Uterus (tissue), 4 donors: ENCODE measurements around the gene SCN1B. TPM values are rescaled to one million over a fixed set of nuclear protein-coding genes. Genes with fewer than 3 reads are reported as not detected.

Experiments used
- DNase-seq, 2 donors: peaks; one replicate each; pipeline ENCODE4 v3.0.0-alpha.2; 2019 to 2020
- H3K27ac ChIP-seq, 2 donors: fragments of 200-600 bp; sonication (generic); 1 replicate in 1 of 2; 2 replicates in 1 of 2; pipeline ENCODE4 v1.5.1; 2016 to 2018
- H3K27me3 ChIP-seq, 2 donors: fragments of 200-600 bp; sonication (generic); one replicate each; pipeline ENCODE4 v1.5.1; 2018 to 2019; ENCODE audit warnings: control low read depth in 1 of 2
- H3K36me3 ChIP-seq, 2 donors: fragments of 200-600 bp; sonication (generic); one replicate each; pipeline ENCODE4 v1.5.1; 2019; ENCODE audit warnings: control low read depth in 1 of 2
- H3K4me1 ChIP-seq, 2 donors: fragments of 200-600 bp; sonication (generic); one replicate each; pipeline ENCODE4 v1.5.1; 2018 to 2019; ENCODE audit warnings: control low read depth in 1 of 2
- H3K4me3 ChIP-seq, 2 donors: fragments of 200-600 bp; sonication (generic); 1 replicate in 1 of 2; 2 replicates in 1 of 2; pipeline ENCODE4 v1.5.1; 2018 to 2019; ENCODE audit warnings: mild to moderate bottlenecking in 1 of 2
- H3K9me3 ChIP-seq, 2 donors: fragments of 200-600 bp; sonication (generic); one replicate each; pipeline ENCODE4 v1.5.1; 2019; ENCODE audit warnings: control low read depth in 1 of 2
- POLR2A ChIP-seq, 2 donors: fragments of 450-650 bp; IDR thresholded peaks; one replicate each; pipeline ENCODE4 v1.6.1; 2016; ENCODE audit warnings: antibody characterized with exemption in 2 of 2, mild to moderate bottlenecking in 1 of 2, moderate library complexity in 1 of 2
- intact Hi-C: fragments of 100-400 bp; cut with DNase I; formaldehyde crosslinking; loops from one replicate; pipeline ENCODE4 v1.15.1; 2023; ENCODE audit warnings: low total_unique reads
- total RNA-seq, 4 donors: library from RNA; depleted of rRNA in 3 of 4; stranded (reverse); fragments of >200 nt in 3 of 4; gene quantifications; one replicate each; pipeline versions ENCODE4 v1.1.0 to v1.2.4, GENCODE V29; 2014 to 2023
- TF ChIP-seq, protein P1 (sequence below), 4 experiments: fragments of 200-600 bp in 2 of 4; fragments of 450-650 bp in 2 of 4; sonication (generic) in 2 of 4; IDR thresholded peaks; one replicate each; pipeline ENCODE4 v1.5.1; 2016 to 2019; ENCODE audit warnings: antibody characterized with exemption in 4 of 4, mild to moderate bottlenecking in 2 of 4, moderate library complexity in 1 of 4
- donor health status: DM: yes; HTN: yes; CAD: no.

The SCN1B gene
- total RNA-seq, 4 donors from 2014 or later, result 0.26 to 15.2 (median 0.78) TPM

DNA sequence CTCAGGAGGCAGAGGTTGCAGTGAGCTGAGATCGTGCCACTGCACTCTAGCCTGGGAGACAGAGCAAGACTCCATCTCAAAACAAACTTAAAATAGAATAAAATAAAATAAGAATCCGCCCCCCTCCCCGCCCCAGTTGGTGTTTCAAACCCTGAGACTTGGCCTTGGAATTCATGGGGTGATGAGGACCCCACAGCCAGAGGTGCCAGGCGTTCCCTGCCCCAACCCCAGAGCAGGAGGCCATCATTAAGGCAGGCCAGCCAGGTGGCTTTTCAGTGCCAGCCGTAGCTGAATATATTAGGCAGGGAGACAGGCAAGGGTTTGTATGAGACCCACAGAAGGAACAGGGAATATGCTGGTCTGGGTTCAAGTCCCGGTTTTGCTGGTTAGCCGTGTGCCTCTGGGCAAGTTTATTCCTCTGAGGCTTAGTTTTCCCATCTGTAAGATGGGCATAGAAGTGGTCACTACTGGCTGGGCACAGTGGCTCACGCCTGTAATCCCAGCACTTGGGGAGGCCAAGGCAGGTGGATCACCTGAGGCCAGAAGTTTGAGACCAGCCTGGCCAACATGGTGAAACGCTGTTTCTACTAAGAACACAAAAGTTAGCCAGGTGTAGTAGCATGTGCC lies 23.5 kb downstream of the SCN1B start:
- Histone ChIP-seq H3K4me1 (no peaks in the 10 kb centered on the region), H3K4me3 (no peak overlapping the region), H3K9me3 (no peaks in the 10 kb centered on the region), H3K36me3 (no peaks in the 10 kb centered on the region), H3K27ac (no peak overlapping the region), H3K27me3 (no peaks in the 10 kb centered on the region)
- no peak for TF ChIP-seq POLR2A (IDR thresholded peaks at IDR 0.05)
- TF ChIP-seq, protein P1, sequence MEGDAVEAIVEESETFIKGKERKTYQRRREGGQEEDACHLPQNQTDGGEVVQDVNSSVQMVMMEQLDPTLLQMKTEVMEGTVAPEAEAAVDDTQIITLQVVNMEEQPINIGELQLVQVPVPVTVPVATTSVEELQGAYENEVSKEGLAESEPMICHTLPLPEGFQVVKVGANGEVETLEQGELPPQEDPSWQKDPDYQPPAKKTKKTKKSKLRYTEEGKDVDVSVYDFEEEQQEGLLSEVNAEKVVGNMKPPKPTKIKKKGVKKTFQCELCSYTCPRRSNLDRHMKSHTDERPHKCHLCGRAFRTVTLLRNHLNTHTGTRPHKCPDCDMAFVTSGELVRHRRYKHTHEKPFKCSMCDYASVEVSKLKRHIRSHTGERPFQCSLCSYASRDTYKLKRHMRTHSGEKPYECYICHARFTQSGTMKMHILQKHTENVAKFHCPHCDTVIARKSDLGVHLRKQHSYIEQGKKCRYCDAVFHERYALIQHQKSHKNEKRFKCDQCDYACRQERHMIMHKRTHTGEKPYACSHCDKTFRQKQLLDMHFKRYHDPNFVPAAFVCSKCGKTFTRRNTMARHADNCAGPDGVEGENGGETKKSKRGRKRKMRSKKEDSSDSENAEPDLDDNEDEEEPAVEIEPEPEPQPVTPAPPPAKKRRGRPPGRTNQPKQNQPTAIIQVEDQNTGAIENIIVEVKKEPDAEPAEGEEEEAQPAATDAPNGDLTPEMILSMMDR (IDR thresholded peaks at IDR 0.05), result no peak
- intact Hi-C loops, result no loop called here
- DNase-seq, result no peak

DNA sequence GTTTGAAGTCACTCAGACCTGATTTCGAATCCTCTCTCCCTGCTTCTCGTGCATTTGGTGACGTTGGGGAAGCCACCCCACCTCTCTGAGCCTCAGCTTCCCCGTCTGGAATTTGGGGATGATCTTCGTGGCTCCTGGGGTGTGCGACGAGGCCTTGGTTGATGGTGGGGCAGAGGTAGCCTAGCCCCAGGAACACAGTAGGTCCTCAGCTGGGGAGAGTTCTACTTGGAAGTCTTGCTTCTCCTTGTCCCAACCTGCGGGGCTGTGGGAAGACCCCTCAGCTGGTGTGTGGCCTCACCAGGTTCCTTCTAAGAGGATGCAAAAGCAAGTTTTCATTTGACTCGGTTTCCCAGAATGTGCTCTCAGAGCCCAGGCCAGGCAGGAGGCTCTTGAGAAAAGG lies 24.4 kb downstream of the SCN1B start:
- Histone ChIP-seq H3K27ac (no peak overlapping the region), H3K9me3 (no peaks in the 10 kb centered on the region), H3K4me1 (no peaks in the 10 kb centered on the region), H3K4me3 (no peak overlapping the region), H3K27me3 (no peaks in the 10 kb centered on the region), H3K36me3 (no peaks in the 10 kb centered on the region)
- intact Hi-C loops, result no loop called here
- DNase-seq, result no peak
- no peak for TF ChIP-seq POLR2A (IDR thresholded peaks at IDR 0.05)
- TF ChIP-seq, protein P1 (IDR thresholded peaks at IDR 0.05), result no peak

DNA sequence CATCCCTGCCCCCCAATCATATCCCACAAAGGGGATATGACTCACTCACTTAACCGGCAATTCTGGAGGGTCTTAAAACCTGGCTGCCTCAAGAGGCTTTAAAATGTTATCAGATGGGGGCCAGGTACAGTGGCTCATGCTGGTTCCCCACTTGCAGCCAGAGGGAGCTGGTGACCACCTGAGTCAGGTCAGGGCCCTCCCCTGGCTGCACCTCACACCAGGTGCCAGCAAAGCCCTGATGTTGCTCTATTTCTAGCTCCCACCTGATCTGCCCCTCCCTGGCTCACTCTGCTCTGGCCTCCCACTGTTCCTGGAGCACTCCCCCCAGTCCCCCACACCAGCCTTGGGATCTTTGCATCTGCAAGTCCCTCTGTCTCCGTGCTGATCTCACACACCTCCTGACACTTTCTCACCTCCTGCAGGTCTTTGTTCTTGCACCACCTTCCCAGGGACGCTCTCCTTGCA lies 25.5 kb downstream of the SCN1B start:
- intact Hi-C loops, result no loop called here
- Histone ChIP-seq H3K9me3 (no peaks in the 10 kb centered on the region), H3K36me3 (no peaks in the 10 kb centered on the region), H3K27me3 (no peaks in the 10 kb centered on the region), H3K4me1 (no peaks in the 10 kb centered on the region), H3K27ac (no peak overlapping the region), H3K4me3 (no peak overlapping the region)
- DNase-seq, result no peak
- TF ChIP-seq, protein P1 (IDR thresholded peaks at IDR 0.05), result no peak
- TF ChIP-seq POLR2A (IDR thresholded peaks at IDR 0.05), result no peak

DNA sequence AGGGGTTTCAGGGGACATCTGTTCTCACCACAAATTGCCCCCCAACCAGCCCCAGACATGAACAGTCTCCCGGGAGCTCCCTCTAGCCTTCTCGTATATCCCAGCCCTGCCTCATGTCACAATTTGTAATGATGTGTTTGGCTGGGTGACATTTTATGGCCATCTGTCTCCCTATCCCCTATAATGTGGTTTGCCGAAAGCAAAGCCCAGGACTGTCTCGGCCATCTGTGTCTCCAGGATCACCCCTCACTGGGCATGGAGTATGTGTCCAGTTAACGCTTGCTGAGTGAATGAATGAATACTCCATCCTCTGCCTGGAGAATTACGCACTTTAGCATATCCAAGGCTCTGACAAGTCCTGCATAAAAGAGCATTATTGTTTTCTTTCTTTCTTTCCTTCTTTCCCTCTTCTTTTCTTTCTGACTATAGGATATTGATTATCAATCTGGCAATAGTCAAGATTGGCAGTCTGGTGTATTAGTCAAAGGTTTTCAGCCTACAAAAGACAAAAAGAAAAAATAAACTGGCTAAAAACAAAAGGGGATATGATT lies 26.3 kb downstream of the SCN1B start:
- intact Hi-C loops, result no loop called here
- Histone ChIP-seq H3K4me1 (no peaks in the 10 kb centered on the region), H3K27ac (no peak overlapping the region), H3K36me3 (no peaks in the 10 kb centered on the region), H3K9me3 (no peaks in the 10 kb centered on the region), H3K4me3 (no peak overlapping the region), H3K27me3 (no peaks in the 10 kb centered on the region)
- no peak for DNase-seq
- TF ChIP-seq, protein P1 (IDR thresholded peaks at IDR 0.05), result no peak
- no peak for TF ChIP-seq POLR2A (IDR thresholded peaks at IDR 0.05)

DNA sequence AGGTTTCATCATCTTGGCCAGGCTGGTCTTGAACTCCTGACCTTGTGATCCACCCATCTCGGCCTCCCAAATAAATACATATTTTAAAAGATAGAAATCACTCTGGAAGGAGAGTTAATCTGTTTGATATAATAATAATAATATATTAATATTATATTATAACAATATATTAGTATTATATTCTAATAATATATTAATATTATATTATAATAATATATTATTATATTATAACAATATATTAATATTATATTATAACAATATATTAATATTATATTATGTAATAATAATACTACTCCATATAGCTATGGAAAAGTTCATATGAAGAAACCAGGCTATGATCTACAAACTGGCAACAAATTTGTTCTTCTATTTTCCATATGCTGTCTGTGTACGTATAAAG lies 28.1 kb downstream of the SCN1B start:
- intact Hi-C loops, result no loop called here
- TF ChIP-seq, protein P1 (IDR thresholded peaks at IDR 0.05), result no peak
- TF ChIP-seq POLR2A (IDR thresholded peaks at IDR 0.05), result no peak
- Histone ChIP-seq H3K27me3 (no peaks in the 10 kb centered on the region), H3K4me3 (no peak overlapping the region), H3K9me3 (no peaks in the 10 kb centered on the region), H3K36me3 (no peaks in the 10 kb centered on the region), H3K4me1 (no peaks in the 10 kb centered on the region), H3K27ac (no peak overlapping the region)
- no peak for DNase-seq
